K562 (cell line): ENCODE measurements around the gene LIN28B. TPM values are rescaled to one million over a fixed set of nuclear protein-coding genes. Genes with fewer than 3 reads are reported as not detected.

Experiments
- ATAC-seq: fragments of 200-7000 bp; cut with Tn5 transposase; 3 replicates; pipeline ENCODE4 v1.9.1; 2020; ENCODE audit warnings: moderate library complexity
- BruUV-seq: library from RNA; stranded (reverse); fragments of 400-500 nt; replicated peaks from 2 replicates; lab custom pipeline; 2021; lab: Mats Ljungman, UMichigan
- CTCF ChIA-PET: fragments of 300-600 bp; formaldehyde crosslinking; extraction: SDS; loops from one replicate; lab custom pipeline; 2021; ENCODE audit warnings: low intra/inter-chr PET ratio; lab: Yijun Ruan, JAX
- POLR2A ChIA-PET: fragments of 300-600, 350-650 bp; sonication (Branson Sonifier 250); formaldehyde crosslinking; extraction: SDS; loops from one replicate; lab custom pipeline; 2021; ENCODE audit warnings: antibody characterized with exemption, inconsistent platforms; lab: Yijun Ruan, JAX
- DNase-seq, 4 experiments: peaks; one replicate each; pipeline versions ENCODE4 v3.0.0 to v3.0.0-alpha.2; 2011 to 2018; ENCODE audit warnings: low spot score in 3 of 4, mixed read lengths in 3 of 4; ENCODE audit errors: extremely low read depth in 1 of 4
- FAIRE-seq: peaks from 2 replicates; lab custom pipeline; 2011; peaks lifted over from hg19 to GRCh38; lab: Jason Lieb, UNC
- H2AFZ ChIP-seq: 2 replicates; pipeline ENCODE4 v1.6.0; 2011; ENCODE audit warnings: low read depth, low read length, control low read depth, inconsistent platforms
- H3K27ac ChIP-seq: fragments of 200-600 bp; 3 replicates; pipeline ENCODE4 v1.8.0; 2011; ENCODE audit warnings: low read depth, mild to moderate bottlenecking, control low read depth, inconsistent platforms, low read length, moderate library complexity, mixed read lengths; ENCODE audit errors: extremely low read depth
- H3K27me3 ChIP-seq, 2 experiments: fragments of 300-600 bp in 1 of 2; 2 replicates in 1 of 2; 3 replicates in 1 of 2; pipeline versions ENCODE4 v1.6.0 to v1.8.0; 2011; ENCODE audit warnings: inconsistent platforms in 2 of 2, low read length in 2 of 2, mild to moderate bottlenecking in 1 of 2, mixed read lengths in 1 of 2, moderate library complexity in 1 of 2; ENCODE audit not compliant: control insufficient read depth in 2 of 2, insufficient read depth in 2 of 2
- H3K36me3 ChIP-seq: fragments of 300-600 bp; 3 replicates; pipeline ENCODE4 v1.8.0; 2011; ENCODE audit warnings: mild to moderate bottlenecking, low read length, inconsistent platforms; ENCODE audit not compliant: control insufficient read depth, insufficient read depth
- H3K4me1 ChIP-seq, 2 experiments: fragments of 200-600 bp in 1 of 2; replicated peaks in 1 of 2; 2 replicates in 1 of 2; 3 replicates in 1 of 2; pipeline versions ENCODE4 v1.5.1 to v1.8.0; 2011; ENCODE audit warnings: inconsistent platforms in 2 of 2, low read length in 2 of 2, mild to moderate bottlenecking in 1 of 2, mixed read lengths in 1 of 2, moderate library complexity in 1 of 2; ENCODE audit not compliant: control insufficient read depth in 2 of 2, insufficient read depth in 2 of 2
- H3K4me2 ChIP-seq: 2 replicates; pipeline ENCODE4 v1.6.1; 2011; ENCODE audit warnings: low read length, control low read depth, inconsistent platforms, mixed read lengths; ENCODE audit not compliant: insufficient read depth
- H3K4me3 ChIP-seq: fragments of 200-600 bp; sonication (generic), shearing (Covaris generic); 2 replicates; pipeline ENCODE4 v1.5.1; 2016; ENCODE audit warnings: control low read depth, inconsistent platforms
- H3K79me2 ChIP-seq: fragments of 200-600 bp; 3 replicates; pipeline ENCODE4 v1.8.0; 2011; ENCODE audit warnings: low read length, inconsistent platforms; ENCODE audit not compliant: control insufficient read depth, insufficient read depth
- H3K9ac ChIP-seq, 2 experiments: 2 replicates each; pipeline versions ENCODE4 v1.6.0 to v1.6.1; 2011; ENCODE audit warnings: low read depth in 2 of 2, low read length in 2 of 2, control low read depth in 1 of 2, inconsistent platforms in 1 of 2, mild to moderate bottlenecking in 1 of 2, mixed read lengths in 1 of 2; ENCODE audit not compliant: insufficient read depth in 1 of 2
- H3K9me1 ChIP-seq: one replicate; pipeline ENCODE4 v1.6.0; 2011; ENCODE audit warnings: inconsistent platforms, mild to moderate bottlenecking, low read length, moderate library complexity; ENCODE audit not compliant: control insufficient read depth, insufficient read depth
- H3K9me3 ChIP-seq: replicated peaks from 2 replicates; pipeline ENCODE4 v1.5.1; 2011; ENCODE audit warnings: low read depth, low read length, inconsistent platforms; ENCODE audit not compliant: control insufficient read depth, insufficient read depth
- H4K20me1 ChIP-seq: replicated peaks from 2 replicates; pipeline ENCODE4 v1.6.1; 2011; ENCODE audit warnings: low read length, inconsistent platforms, mixed read lengths; ENCODE audit not compliant: control insufficient read depth, insufficient read depth
- CBFB ChIP-seq: sonication (generic); formaldehyde crosslinking; IDR thresholded peaks from 2 replicates; pipeline ENCODE4 v1.4.0; 2020; ENCODE audit warnings: mild to moderate bottlenecking, missing genetic modification reagents
- CBX3 ChIP-seq, 2 experiments: IDR thresholded peaks; 1 replicate in 1 of 2; 2 replicates in 1 of 2; pipeline ENCODE4 v1.6.1; 2012; ENCODE audit warnings: inconsistent platforms in 2 of 2, low read length in 2 of 2, borderline replicate concordance in 1 of 2, control low read depth in 1 of 2
- CREM ChIP-seq: IDR thresholded peaks from 2 replicates; pipeline ENCODE4 v1.6.1; 2014; ENCODE audit warnings: antibody characterized with exemption, low read depth
- MLX ChIP-seq, 2 experiments: fragments of 450-650 bp in 1 of 2; sonication (generic) in 1 of 2; formaldehyde crosslinking; conservative IDR thresholded peaks; 2 replicates each; pipeline versions ENCODE4 v1.4.0 to v1.8.1; 2020 to 2022; ENCODE audit warnings: mild to moderate bottlenecking in 1 of 2, missing genetic modification reagents in 1 of 2
- MTA1 ChIP-seq: fragments of 450-650 bp; IDR thresholded peaks from 2 replicates; pipeline ENCODE4 v1.6.1; 2017; ENCODE audit warnings: borderline replicate concordance
- PKNOX1 ChIP-seq: fragments of 450-650 bp; IDR thresholded peaks from 2 replicates; pipeline ENCODE4 v1.6.1; 2016
- POLR2AphosphoS5 ChIP-seq: IDR thresholded peaks from 2 replicates; pipeline ENCODE4 v1.6.1; 2011; ENCODE audit warnings: mild to moderate bottlenecking, low read depth, low read length, moderate library complexity; ENCODE audit not compliant: control insufficient read depth, insufficient read depth
- POLR3A ChIP-seq: IDR thresholded peaks from 2 replicates; pipeline ENCODE4 v1.6.1; 2011; ENCODE audit warnings: borderline replicate concordance, mild to moderate bottlenecking, moderate library complexity; ENCODE audit not compliant: insufficient read length, insufficient read depth; ENCODE audit errors: extremely low read depth
- PYGO2 ChIP-seq: fragments of 450-650 bp; IDR thresholded peaks from 2 replicates; pipeline ENCODE4 v1.6.1; 2016; ENCODE audit warnings: mild to moderate bottlenecking, missing genetic modification characterization, moderate library complexity, missing compliant biosample characterization
- ZBTB2 ChIP-seq: fragments of 450-650 bp; IDR thresholded peaks from 2 replicates; pipeline ENCODE4 v1.6.1; 2016; ENCODE audit warnings: antibody characterized with exemption
- WGBS: fragments of 100-300 bp; shearing (Covaris generic); methylation state at CpG from one replicate; pipeline ENCODE4 v1.1.6; 2016; ENCODE audit warnings: low coverage, mixed read lengths; ENCODE audit not compliant: insufficient coverage; ENCODE audit errors: missing lambda C conversion rate; 5-methylcytosine and 5-hydroxymethylcytosine counted together
- in situ Hi-C: fragments of 300-500 bp; cut with MboI; formaldehyde crosslinking; loops from 4 replicates; pipeline ENCODE4 v1.15.0; 2018; ENCODE audit warnings: inconsistent platforms, mixed read lengths
- intact Hi-C: fragments of 100-400 bp; cut with micrococcal nuclease; formaldehyde crosslinking; loops from 2 replicates; pipeline ENCODE4 v1.14.2; 2022
- polyA plus RNA-seq, 8 experiments: library from polyadenylated mRNA; depleted of rRNA in 4 of 8; stranded (reverse) in 5 of 8; unstranded in 3 of 8; fragments of >200 nt; fragmentation: Nextera tagmentation in 2 of 8; fragmentation: Illumina TruSeq in 1 of 8; extraction: Ambion mirVana in 2 of 8; extraction: Trizol in 1 of 8; gene quantifications; 2 replicates each; pipeline versions ENCODE4 v1.2.1 to v1.2.3, GENCODE V29; 2011 to 2014; ENCODE audit warnings: inconsistent platforms in 1 of 8, missing spikeins in 1 of 8
- total RNA-seq, 7 experiments: library from RNA; depleted of rRNA in 6 of 7; stranded (reverse); fragments of >200 nt in 6 of 7; fragmentation: Illumina TruSeq in 2 of 7; extraction: Trizol in 2 of 7; gene quantifications; 2 replicates each; pipeline versions ENCODE4 v1.2.1 to v1.2.3, GENCODE V29; 2011 to 2021; ENCODE audit warnings: low replicate concordance in 1 of 7
- TF ChIP-seq, protein P1 (sequence below): fragments of 250-450 bp; sonication (Bioruptor Pico); IDR thresholded peaks from 2 replicates; pipeline ENCODE4 v1.5.1; 2021; ENCODE audit warnings: mild to moderate bottlenecking
- TF ChIP-seq, protein P2 (sequence below): fragments of 450-650 bp; formaldehyde crosslinking; IDR thresholded peaks from 2 replicates; pipeline ENCODE4 v1.4.0; 2020; ENCODE audit warnings: mild to moderate bottlenecking, moderate library complexity
- TF ChIP-seq, protein P3 (sequence below): fragments of 250-450 bp; sonication (Bioruptor Pico); IDR thresholded peaks from 2 replicates; pipeline ENCODE4 v1.8.0; 2021; ENCODE audit warnings: borderline replicate concordance, mild to moderate bottlenecking, moderate library complexity; ENCODE audit not compliant: poor library complexity, severe bottlenecking

LIN28B gene
- total and polyA plus RNA-seq, 9 of the 15 experiments (the other 6 are each of a cell fraction or from before 2014, with no cell fraction given) = 20.9 to 77.3 (median 42.1) TPM

DNA sequence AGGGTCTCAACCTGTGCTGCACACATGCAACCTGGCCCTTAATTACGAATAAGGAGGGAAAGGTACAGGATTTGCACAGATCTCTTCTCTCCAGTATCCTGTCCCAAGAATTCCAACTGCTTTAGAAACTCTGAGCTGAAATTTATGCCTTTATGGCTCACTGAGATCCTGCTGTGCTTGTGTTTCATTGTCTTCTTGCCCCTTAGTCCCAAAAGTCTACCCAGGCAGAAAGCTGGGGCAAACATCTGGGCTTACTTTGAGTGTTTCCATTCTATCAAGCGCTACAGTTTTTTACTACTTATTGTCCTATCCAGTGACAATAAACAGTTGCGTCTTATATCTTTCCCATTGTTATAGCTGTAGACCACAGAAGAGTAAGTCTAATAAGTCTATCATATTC, 99.7 kb downstream of the LIN28B start (continued):
- no peak for TF ChIP-seq MLX (CRISPR knock-in tag; conservative IDR thresholded peaks at IDR 0.05)
- TF ChIP-seq POLR2AphosphoS5 = no peak
- TF ChIP-seq CREM = no peak
- TF ChIP-seq, protein P1, sequence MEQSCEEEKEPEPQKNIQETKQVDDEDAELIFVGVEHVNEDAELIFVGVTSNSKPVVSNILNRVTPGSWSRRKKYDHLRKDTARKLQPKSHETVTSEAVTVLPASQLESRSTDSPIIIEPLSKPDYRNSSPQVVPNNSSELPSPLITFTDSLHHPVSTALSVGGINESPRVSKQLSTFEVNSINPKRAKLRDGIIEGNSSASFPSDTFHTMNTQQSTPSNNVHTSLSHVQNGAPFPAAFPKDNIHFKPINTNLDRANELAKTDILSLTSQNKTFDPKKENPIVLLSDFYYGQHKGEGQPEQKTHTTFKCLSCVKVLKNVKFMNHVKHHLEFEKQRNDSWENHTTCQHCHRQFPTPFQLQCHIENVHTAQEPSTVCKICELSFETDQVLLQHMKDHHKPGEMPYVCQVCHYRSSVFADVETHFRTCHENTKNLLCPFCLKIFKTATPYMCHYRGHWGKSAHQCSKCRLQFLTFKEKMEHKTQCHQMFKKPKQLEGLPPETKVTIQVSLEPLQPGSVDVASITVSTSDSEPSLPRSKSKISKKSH (CRISPR knock-in tag) = no peak

GRCh38 chr6:105057160-105057559, 100.3 kb downstream of the LIN28B start:
- no peak for DNase-seq
- no peak overlapping the region for H3K9ac ChIP-seq
- in situ Hi-C loops = no loop called here
- no peak overlapping the region for H3K4me2 ChIP-seq
- peaks cover 66% of the 10 kb centered on the region for H3K79me2 ChIP-seq
- peaks cover 0 to 14% of the 10 kb centered on the region in 2 experiments; a peak in 2 of 5 replicates for H3K4me1 ChIP-seq
- FAIRE-seq = no peak
- WGBS = 90% methylated on average over 1 of the region's 1 CpG
- no peaks in the 10 kb centered on the region for H4K20me1 ChIP-seq
- peaks cover 4% of the 10 kb centered on the region for H3K9me1 ChIP-seq
- ATAC-seq = no peak; the same call in 2 of the 3 replicates
- no peak overlapping the region for H3K27ac ChIP-seq
- H3K36me3 ChIP-seq = 0 out of 3 replicates have a peak, but pooled peaks cover 5% of the 10 kb centered on the region
- no peaks in the 10 kb centered on the region for H3K27me3 ChIP-seq
- H3K9me3 ChIP-seq = no peaks in the 10 kb centered on the region
- intact Hi-C loops = no loop called here
- TF ChIP-seq PKNOX1 (no peak), MTA1 (no peak), POLR3A (no peak), CBX3 (IDR thresholded peaks at IDR 0.05; ENCODE audit: borderline replicate concordance in 1 of 2, low read length in 2 of 2) (no peak), ZBTB2 (no peak), CBFB (CRISPR knock-in tag) (no peak), PYGO2 (tag) (no peak)
- TF ChIP-seq, protein P2, sequence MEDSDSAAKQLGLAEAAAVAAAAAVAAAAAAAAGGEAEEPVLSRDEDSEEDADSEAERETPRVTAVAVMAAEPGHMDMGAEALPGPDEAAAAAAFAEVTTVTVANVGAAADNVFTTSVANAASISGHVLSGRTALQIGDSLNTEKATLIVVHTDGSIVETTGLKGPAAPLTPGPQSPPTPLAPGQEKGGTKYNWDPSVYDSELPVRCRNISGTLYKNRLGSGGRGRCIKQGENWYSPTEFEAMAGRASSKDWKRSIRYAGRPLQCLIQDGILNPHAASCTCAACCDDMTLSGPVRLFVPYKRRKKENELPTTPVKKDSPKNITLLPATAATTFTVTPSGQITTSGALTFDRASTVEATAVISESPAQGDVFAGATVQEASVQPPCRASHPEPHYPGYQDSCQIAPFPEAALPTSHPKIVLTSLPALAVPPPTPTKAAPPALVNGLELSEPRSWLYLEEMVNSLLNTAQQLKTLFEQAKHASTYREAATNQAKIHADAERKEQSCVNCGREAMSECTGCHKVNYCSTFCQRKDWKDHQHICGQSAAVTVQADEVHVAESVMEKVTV (CRISPR knock-in tag) = no peak
- TF ChIP-seq, protein P3, sequence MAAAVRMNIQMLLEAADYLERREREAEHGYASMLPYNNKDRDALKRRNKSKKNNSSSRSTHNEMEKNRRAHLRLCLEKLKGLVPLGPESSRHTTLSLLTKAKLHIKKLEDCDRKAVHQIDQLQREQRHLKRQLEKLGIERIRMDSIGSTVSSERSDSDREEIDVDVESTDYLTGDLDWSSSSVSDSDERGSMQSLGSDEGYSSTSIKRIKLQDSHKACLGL (CRISPR knock-in tag) = no peak
- CTCF ChIA-PET = no interaction called here
- no peak overlapping the region for H2AFZ ChIP-seq
- POLR2A ChIA-PET = interaction anchor here (0.6 to 1.1 kb wide), 2 partner anchors 9 to 10 kb away, joined by 3 read pairs; no protein-coding TSS in a partner anchor
- no peak overlapping the region for H3K4me3 ChIP-seq
- BruUV-seq = no TSS peak
